Activated CD8-positive, alpha-beta memory T cell treated with anti-CD3 and anti-CD28 coated beads, Interleukin-2, amount 50 U/mL, for 24 hours (primary cell): Measurements from ENCODE around the gene KRT72.

Experiments
- DNase-seq: peaks from one replicate; pipeline ENCODE4 v3.0.0-alpha.2; 2020; ENCODE audit errors: extremely low read depth

The KRT72 gene

GRCh38 chr12:52578469-52578868 lies 22.8 kb downstream of the KRT72 start:
- DNase-seq: no peak

GRCh38 chr12:52577316-52577715 lies 23.9 kb downstream of the KRT72 start:
- DNase-seq: no peak

DNA sequence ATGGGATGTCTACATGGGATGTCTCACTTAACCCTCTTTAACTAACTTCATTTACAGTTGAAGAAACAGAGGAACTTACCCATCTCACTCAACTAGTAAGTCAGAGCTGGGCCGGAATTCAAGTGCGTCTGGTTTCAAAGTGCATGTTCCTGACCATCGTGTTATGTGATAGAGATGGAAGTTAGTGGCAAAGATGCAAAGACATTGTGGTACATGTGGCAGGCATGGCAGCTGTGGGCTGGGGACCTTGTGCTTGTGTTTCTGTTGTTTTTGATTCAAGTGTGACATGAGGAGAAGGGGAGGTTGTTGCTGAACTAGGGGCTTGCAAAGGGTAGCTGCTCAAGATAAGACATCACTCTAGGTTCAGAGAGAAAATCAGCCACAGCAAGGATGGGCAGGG lies 25.3 kb downstream of the KRT72 start:
- no peak for DNase-seq

DNA sequence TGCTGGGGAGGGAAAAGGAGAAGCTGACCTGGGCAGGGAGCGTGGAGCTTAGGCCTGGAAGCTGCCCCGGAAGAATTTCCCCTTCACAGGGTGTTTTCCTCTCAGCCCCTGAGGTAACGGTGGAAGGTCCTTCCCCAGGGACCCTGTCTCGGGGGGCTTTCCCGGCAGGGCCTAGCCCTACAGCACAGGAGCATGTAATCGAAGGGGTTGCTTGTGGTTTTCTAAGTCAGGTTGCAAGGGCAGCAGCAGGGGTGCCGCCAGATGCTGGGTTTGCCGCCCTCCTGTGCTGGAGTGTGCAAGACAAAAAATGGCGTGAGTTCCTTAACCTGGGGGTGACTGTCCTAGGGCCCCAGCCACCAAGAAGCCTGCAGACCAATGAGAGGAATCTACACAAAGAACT lies 26.0 kb downstream of the KRT72 start:
- DNase-seq: no peak

- DNase-seq: no peak
These were observed 27.5 kb downstream of the KRT72 start, which contains the start of gene KRT74 for GRCh38 chr12:52573743-52574142. KRT74 (minus strand) TSS chr12:52573843; CDS start chr12:52573777, 66 bp downstream.

GRCh38 chr12:52573306-52573705 lies 28.0 kb downstream of the KRT72 start:
- DNase-seq: no peak

DNA sequence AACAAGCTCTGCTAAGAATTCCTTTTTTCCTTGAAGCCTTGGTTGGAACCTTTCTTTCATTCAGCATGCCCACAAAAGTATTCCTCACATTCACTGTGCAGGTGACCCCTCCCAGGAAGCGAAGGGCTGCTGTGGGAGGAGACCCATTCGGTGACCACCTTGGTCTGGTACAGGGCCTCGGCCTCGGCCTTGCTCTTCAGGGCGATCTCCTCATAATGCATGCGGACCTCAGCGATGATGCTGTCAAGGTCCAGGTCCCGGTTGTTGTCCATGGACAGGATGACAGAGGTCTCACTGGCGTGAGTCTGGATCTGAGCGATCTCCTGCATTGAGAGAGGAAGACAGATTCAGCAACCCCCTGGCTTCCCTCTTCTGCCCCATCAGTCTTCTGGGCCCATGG lies 30.8 kb downstream of the KRT72 start:
- no peak for DNase-seq

DNA sequence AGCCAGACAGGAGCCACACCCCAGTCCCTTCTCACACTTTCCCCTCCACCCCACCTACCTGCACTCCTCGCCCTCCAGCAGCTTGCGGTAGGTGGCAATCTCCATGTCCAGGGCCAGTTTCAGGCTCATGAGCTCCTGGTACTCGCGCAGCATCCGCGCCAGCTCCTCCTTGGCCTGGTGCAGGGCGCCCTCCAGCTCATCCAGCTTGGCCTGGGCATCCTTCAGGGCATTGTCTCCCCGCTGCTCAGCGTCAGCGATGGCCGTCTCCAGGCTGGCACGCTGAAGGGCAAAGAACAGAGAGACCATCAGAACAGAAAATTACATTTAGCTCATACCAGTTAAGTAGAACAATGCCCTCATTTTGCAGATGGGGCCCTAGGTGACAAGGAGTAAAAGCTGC lies 33.2 kb downstream of the KRT72 start:
- no peak for DNase-seq

GRCh38 chr12:52566847-52567291 lies 34.4 kb downstream of the KRT72 start:
- DNase-seq: peak; percentile 9

GRCh38 chr12:52564582-52564981 lies 36.7 kb downstream of the KRT72 start:
- DNase-seq: no peak

GRCh38 chr12:52561880-52562449 lies 39.3 kb downstream of the KRT72 start:
- no peak for DNase-seq

DNA sequence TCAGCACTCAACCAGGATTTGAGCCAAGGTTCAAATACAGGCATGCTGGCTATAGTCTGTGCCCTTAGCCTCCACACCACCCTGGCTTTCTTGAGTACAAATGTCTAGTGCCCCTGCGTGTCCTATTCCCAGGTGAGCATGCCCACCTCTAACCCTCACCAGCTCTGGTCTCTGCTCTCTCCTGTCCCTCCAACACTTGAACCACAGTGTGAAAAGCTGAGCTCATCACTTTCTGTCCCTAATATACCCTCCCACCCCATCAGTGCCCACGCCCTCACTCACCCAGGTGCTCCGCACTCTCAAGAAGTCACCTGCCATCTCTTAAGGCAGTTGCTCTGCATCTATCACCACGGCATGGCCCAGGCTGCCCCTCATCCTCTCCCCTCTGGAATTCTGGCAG lies 41.3 kb downstream of the KRT72 start:
- DNase-seq: no peak

- no peak for DNase-seq
These were observed 42.4 kb downstream of the KRT72 start for GRCh38 chr12:52558781-52559445.

DNA sequence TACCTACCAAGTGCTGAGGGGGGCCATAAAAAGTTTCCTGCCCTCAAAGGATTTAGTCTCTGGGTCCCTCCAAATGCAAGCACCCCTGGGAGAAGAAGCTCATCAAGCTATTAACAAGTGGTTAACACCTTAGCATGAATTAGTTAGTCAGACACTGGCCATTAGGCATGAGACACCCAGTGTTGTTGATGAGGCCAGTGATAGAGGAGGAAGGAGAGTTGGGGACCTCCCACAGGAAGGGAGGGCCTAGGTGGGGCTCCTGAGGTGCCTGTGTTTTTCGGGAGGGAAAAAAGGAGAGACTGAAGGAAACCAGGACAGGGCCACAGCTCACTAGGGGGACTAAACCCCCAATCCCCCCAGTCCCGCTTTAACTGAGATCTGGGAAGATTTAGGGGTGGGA lies 43.8 kb downstream of the KRT72 start:
- DNase-seq: no peak

DNA sequence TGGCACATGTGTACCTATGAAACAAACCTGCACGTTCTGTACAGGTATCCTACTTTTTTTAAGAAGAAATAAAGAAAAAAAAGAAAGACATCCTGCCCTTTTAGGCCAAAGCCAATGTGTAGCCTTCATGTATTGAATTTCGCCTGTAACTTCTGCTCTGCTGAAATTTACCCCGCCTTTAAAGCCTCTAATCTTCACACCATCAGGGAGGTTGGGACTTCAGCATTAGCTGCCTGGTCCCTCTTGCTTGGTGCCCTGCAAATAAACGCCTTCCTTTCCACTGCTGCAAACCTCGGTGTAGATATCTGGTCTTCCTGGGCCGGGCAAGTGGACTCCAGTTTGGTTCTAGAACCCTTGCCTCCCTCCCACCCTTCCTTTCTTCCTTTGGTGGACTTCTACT lies 45.7 kb downstream of the KRT72 start:
- DNase-seq: no peak

DNA sequence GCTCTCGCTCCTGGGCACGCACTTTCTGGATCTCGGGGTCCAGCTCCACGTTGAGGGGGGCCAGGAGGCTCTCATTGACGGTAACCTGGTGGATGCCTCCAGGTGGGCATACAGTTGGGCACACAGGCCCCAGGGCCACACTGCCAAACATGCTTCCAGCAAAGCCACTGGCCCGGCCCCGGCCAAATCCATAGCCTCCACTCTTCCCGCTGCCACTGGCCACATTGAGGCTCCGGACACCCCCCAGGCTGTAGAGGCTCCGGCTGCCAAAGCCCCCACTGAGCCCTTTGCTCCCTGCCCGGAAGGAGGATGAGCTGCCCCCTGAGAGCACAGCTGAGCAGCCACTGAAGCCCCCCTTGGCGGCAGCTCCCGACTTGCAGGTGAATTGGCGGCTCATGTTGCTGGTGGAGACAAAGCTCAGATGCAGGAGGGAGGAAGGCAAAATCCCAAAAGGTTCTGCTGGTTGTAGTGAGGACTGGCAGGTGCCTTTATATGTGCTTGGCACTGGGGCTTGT lies 48.5 kb downstream of the KRT72 start, which contains the start of gene KRT71:
Gene KRT71, minus strand, starts transcription at position 465 of the 515 bp plus-strand sequence. Its CDS starts 68 bp downstream, at position 397.
- no peak for DNase-seq

GRCh38 chr12:52552055-52552454 lies 49.2 kb downstream of the KRT72 start:
- DNase-seq: no peak

- no peak for DNase-seq
These were observed 49.9 kb downstream of the KRT72 start for GRCh38 chr12:52551216-52551865.

GRCh38 chr12:52546126-52546525 lies 55.1 kb downstream of the KRT72 start:
- DNase-seq: no peak

GRCh38 chr12:52543985-52544883 lies 57.0 kb downstream of the KRT72 start:
- DNase-seq: no peak

DNA sequence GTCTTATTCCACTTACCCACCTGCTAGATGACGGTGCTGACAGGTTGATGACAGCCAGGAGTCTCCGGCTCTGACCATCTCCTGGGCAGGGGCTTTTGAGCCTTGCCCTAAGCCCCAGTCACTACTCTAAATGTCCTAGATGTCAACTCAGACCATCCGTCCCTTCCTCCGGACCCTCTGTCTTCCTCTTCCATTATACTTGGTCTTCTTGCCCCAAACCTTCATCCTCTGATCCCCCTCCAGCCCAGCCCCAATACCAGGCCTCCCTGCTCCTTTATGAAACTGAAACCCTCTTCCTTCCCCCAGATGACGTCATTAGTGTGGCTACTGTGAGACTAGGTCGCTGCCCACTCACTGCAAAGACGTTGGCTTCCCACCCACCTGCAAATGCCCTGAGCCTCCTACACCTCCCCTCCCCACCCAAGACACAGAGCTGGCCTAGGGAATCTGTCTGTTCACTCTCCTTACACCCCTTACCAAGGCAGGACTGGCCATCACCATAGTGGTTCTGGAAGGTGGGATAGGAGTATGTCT lies 58.4 kb downstream of the KRT72 start:
- no peak for DNase-seq

DNA sequence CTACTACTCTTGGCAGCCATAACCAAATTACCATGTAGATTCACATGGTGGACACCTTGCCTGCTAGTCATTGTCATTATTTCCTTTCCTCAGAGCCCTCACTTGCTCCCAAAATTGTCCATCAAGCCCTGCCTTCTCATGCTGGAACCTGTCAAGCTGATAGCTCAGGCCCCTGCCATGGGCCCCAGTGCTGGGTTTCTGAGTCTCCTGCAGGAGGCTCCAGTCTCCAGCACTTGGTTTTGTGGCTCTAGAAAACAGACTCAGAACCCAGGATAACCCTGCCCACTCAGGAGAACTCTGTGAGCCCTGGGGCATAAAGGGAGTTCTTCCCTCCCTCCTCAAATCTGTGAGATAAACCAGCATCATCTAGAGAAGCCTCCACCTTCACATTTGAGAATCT lies 59.1 kb downstream of the KRT72 start:
- no peak for DNase-seq
